IPS-15b (cell line): ENCODE results near the gene PTGIS.

Source experiments
- H3K27me3 ChIP-seq: one replicate; pipeline ENCODE4 v1.6.1; 2013; ENCODE audit warnings: low read length; ENCODE audit not compliant: control insufficient read depth, insufficient read depth
- H3K36me3 ChIP-seq: one replicate; pipeline ENCODE4 v1.6.1; 2013; ENCODE audit warnings: low read length; ENCODE audit not compliant: control insufficient read depth, insufficient read depth
- H3K4me1 ChIP-seq: one replicate; pipeline ENCODE4 v1.6.1; 2013; ENCODE audit warnings: mild to moderate bottlenecking, low read length; ENCODE audit not compliant: control insufficient read depth, insufficient read depth
- H3K4me3 ChIP-seq: one replicate; pipeline ENCODE4 v1.5.1; 2013; ENCODE audit warnings: low read depth, low read length
- H3K9ac ChIP-seq: one replicate; pipeline ENCODE4 v1.6.1; 2013; ENCODE audit warnings: low read depth, mild to moderate bottlenecking, low read length
- H3K9me3 ChIP-seq: one replicate; pipeline ENCODE4 v1.6.1; 2013; ENCODE audit warnings: mild to moderate bottlenecking, low read length; ENCODE audit not compliant: control insufficient read depth, insufficient read depth

Gene PTGIS

GRCh38 chr20:49608752-49609670, 41.1 kb upstream of the PTGIS start:
- H3K27me3 ChIP-seq = no peaks in the 10 kb centered on the region
- H3K36me3 ChIP-seq = no peaks in the 10 kb centered on the region
- H3K4me3 ChIP-seq = peak overlapping the region; percentile 53
- no peaks in the 10 kb centered on the region for H3K9me3 ChIP-seq
- no peak overlapping the region for H3K9ac ChIP-seq
- H3K4me1 ChIP-seq = peaks cover 2% of the 10 kb centered on the region

GRCh38 chr20:49607568-49607967, 39.6 kb upstream of the PTGIS start:
- H3K4me1 ChIP-seq = peaks cover 2% of the 10 kb centered on the region
- no peaks in the 10 kb centered on the region for H3K9me3 ChIP-seq
- H3K27me3 ChIP-seq = no peaks in the 10 kb centered on the region
- no peak overlapping the region for H3K9ac ChIP-seq
- H3K36me3 ChIP-seq = no peaks in the 10 kb centered on the region
- no peak overlapping the region for H3K4me3 ChIP-seq

GRCh38 chr20:49603209-49603627, 35.3 kb upstream of the PTGIS start:
- Histone ChIP-seq H3K9ac (no peak overlapping the region), H3K27me3 (no peaks in the 10 kb centered on the region), H3K36me3 (no peaks in the 10 kb centered on the region), H3K9me3 (no peaks in the 10 kb centered on the region), H3K4me3 (no peak overlapping the region), H3K4me1 (no peaks in the 10 kb centered on the region)

- H3K36me3 ChIP-seq = no peaks in the 10 kb centered on the region
- no peaks in the 10 kb centered on the region for H3K27me3 ChIP-seq
- H3K9ac ChIP-seq = no peak overlapping the region
- H3K4me3 ChIP-seq = no peak overlapping the region
- H3K4me1 ChIP-seq = no peaks in the 10 kb centered on the region
- no peaks in the 10 kb centered on the region for H3K9me3 ChIP-seq
Observed at GRCh38 chr20:49602345-49603208, 34.6 kb upstream of the PTGIS start.

GRCh38 chr20:49601153-49601924, 33.4 kb upstream of the PTGIS start:
- Histone ChIP-seq H3K9me3 (no peaks in the 10 kb centered on the region), H3K9ac (no peak overlapping the region), H3K27me3 (no peaks in the 10 kb centered on the region), H3K36me3 (no peaks in the 10 kb centered on the region), H3K4me3 (no peak overlapping the region), H3K4me1 (no peaks in the 10 kb centered on the region)

- Histone ChIP-seq H3K4me1 (no peaks in the 10 kb centered on the region), H3K27me3 (no peaks in the 10 kb centered on the region), H3K4me3 (no peak overlapping the region), H3K9me3 (no peaks in the 10 kb centered on the region), H3K36me3 (no peaks in the 10 kb centered on the region), H3K9ac (no peak overlapping the region)
Observed at GRCh38 chr20:49599746-49600113, 31.8 kb upstream of the PTGIS start.

GRCh38 chr20:49597825-49598395, 30.0 kb upstream of the PTGIS start:
- Histone ChIP-seq H3K4me3 (no peak overlapping the region), H3K9ac (no peak overlapping the region), H3K9me3 (no peaks in the 10 kb centered on the region), H3K4me1 (no peaks in the 10 kb centered on the region), H3K36me3 (no peaks in the 10 kb centered on the region), H3K27me3 (no peaks in the 10 kb centered on the region)

- no peak overlapping the region for H3K4me3 ChIP-seq
- H3K36me3 ChIP-seq = no peaks in the 10 kb centered on the region
- H3K4me1 ChIP-seq = no peaks in the 10 kb centered on the region
- H3K9ac ChIP-seq = no peak overlapping the region
- no peaks in the 10 kb centered on the region for H3K27me3 ChIP-seq
- H3K9me3 ChIP-seq = no peaks in the 10 kb centered on the region
Observed at GRCh38 chr20:49595811-49596561, 28.0 kb upstream of the PTGIS start.

GRCh38 chr20:49595346-49595745, 27.4 kb upstream of the PTGIS start:
- H3K36me3 ChIP-seq = no peaks in the 10 kb centered on the region
- no peaks in the 10 kb centered on the region for H3K4me1 ChIP-seq
- H3K27me3 ChIP-seq = no peaks in the 10 kb centered on the region
- H3K9ac ChIP-seq = no peak overlapping the region
- H3K9me3 ChIP-seq = no peaks in the 10 kb centered on the region
- no peak overlapping the region for H3K4me3 ChIP-seq

GRCh38 chr20:49594931-49595315, 27.0 kb upstream of the PTGIS start:
- no peaks in the 10 kb centered on the region for H3K9me3 ChIP-seq
- H3K4me3 ChIP-seq = no peak overlapping the region
- H3K27me3 ChIP-seq = no peaks in the 10 kb centered on the region
- no peaks in the 10 kb centered on the region for H3K36me3 ChIP-seq
- no peak overlapping the region for H3K9ac ChIP-seq
- H3K4me1 ChIP-seq = no peaks in the 10 kb centered on the region
